GM12874 (cell line): ENCODE results near the gene KIAA1217.

Experiments used
- TF ChIP-seq, protein P1 (sequence below): IDR thresholded peaks from 2 replicates; pipeline ENCODE4 v1.5.1; 2011; ENCODE audit warnings: low read depth, mild to moderate bottlenecking, control low read depth, low read length, moderate library complexity; ENCODE audit not compliant: insufficient read depth

Gene KIAA1217

DNA sequence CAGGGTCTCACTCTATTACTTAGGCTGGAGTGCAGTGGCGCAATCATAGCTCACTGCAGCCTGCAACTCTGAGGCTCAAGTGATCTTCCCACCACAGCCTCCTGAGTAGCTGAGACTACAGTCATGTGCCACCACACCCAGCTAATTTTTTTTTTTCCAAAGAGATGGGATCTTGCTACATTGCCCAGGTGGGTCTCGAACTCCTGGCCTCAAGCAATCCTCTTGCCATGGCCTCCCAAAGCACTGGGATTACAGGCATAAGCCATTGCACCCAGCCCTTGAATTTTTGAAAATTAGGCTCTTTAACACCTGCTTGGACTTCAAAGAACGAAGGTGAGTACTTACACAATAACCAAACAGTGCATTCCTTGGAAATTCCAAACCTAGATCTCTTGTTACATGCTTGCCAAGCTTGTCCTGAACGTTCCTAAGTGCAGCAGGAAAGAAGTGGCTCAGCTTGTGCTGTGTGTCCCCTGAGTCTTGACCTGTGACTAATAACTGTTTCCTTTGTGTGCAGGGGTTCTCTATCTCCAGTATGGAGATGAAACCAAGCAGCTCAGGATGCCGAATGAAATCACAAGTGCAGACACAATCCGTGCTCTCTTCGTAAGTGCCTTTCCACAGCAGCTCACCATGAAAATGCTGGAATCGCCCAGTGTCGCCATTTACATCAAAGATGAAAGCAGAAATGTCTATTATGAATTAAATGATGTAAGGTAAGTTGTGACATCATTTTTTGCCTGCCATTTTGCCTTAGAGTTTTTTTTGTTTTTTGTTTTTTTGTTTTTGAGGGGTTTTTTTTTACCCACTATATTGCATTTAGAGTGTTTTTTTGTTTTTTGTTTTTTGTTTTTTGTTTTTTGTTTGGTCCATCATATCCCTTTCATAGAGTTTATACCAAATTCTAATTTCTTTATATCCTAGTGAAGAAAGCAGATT is 223.8 kb downstream of the KIAA1217 start:
- TF ChIP-seq, protein P1, sequence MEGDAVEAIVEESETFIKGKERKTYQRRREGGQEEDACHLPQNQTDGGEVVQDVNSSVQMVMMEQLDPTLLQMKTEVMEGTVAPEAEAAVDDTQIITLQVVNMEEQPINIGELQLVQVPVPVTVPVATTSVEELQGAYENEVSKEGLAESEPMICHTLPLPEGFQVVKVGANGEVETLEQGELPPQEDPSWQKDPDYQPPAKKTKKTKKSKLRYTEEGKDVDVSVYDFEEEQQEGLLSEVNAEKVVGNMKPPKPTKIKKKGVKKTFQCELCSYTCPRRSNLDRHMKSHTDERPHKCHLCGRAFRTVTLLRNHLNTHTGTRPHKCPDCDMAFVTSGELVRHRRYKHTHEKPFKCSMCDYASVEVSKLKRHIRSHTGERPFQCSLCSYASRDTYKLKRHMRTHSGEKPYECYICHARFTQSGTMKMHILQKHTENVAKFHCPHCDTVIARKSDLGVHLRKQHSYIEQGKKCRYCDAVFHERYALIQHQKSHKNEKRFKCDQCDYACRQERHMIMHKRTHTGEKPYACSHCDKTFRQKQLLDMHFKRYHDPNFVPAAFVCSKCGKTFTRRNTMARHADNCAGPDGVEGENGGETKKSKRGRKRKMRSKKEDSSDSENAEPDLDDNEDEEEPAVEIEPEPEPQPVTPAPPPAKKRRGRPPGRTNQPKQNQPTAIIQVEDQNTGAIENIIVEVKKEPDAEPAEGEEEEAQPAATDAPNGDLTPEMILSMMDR: no peak

DNA sequence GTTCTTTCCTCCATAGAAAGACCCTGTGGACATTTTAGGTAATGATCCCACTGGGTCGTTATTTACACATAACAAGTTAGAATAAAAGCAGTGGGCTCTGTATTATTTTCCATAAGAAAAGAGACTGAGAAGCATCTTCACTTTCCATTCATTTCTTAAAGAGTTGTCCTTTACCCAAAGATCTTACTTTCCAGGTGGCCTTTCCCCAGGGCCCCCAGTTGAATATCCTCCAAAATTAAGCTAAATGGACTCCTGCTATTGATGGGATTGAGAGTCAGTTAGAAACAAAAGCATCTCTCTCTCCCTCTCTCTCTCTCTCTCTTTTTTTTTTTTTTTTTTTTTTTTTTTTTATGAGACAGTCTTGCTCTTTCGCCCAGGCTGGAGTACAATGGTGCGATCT is 224.8 kb downstream of the KIAA1217 start:
- TF ChIP-seq, protein P1: no peak

DNA sequence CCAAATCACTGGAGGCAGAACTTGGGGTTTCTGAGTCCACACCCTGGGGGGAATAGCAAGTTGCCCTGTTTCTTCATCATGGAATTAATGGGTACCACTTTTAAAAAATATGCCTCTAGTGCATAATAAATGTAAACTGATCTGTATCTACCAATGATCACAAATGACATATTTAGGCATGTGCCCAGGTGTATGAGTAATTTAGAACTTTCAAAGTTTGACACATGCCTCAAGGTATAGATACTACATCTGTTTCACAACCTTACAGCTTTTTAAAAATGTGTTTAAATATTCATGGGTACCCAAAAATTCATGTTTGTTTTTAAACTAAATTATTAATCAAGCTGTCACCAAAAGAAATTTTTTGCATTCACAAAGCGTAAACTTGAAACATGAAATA is 226.0 kb downstream of the KIAA1217 start:
- TF ChIP-seq, protein P1: no peak

DNA sequence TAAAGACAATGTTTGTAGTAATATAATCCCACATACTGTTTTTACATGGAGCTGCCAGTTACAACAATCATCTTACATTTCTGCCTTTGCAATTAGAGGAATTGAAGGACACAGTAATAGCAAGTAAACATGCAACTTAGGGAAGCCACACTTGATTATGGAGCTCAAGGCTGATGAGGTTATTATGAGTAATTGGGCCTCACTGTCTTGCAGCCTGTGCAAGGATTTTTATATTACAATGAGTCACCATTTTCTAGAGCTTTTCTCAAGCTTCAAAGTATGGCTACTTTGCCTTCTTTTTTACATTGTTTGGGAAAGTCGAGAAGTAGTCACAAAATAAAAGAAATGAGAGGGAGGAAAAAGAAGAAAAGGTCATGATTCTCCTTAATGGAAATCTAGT is 226.4 kb downstream of the KIAA1217 start:
- TF ChIP-seq, protein P1: no peak

DNA sequence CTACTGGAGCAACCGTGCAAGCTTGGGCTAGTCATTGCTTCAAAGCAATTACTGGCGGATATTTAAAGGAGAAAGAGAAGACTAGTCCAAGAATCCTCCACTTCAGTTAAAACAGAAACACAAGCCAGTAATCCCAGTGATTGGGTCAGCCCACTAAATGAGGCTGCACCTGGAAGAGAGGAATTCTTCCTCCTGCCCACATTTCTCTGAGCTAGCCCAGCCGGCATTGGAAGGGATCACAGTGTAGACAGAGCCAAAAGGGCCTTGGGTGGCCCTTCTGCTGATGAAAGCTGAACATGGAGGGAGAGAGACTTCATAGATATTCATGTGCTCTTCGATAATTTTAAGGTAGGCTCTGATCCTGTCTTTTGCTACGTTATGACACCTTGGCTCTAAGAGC is 228.4 kb downstream of the KIAA1217 start:
- TF ChIP-seq, protein P1: no peak

DNA sequence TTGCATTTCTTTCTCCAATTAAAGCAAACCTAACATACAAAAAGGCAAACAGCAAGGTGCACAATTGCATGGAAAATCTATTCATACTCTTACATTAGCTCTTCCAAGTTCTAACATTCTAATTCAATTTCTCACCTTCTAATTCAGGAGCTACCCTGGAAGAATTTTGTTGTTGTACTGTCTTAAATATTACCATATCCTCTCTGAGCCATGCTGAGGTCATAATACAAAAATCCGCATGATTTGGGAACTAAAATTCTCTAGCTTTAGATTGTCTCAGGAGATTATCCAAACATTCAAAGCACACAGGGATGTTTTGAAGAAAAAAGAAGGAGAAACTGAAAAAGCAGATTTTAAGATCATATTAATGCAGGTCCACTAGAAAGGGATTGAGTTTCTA is 229.9 kb downstream of the KIAA1217 start:
- TF ChIP-seq, protein P1: no peak

DNA sequence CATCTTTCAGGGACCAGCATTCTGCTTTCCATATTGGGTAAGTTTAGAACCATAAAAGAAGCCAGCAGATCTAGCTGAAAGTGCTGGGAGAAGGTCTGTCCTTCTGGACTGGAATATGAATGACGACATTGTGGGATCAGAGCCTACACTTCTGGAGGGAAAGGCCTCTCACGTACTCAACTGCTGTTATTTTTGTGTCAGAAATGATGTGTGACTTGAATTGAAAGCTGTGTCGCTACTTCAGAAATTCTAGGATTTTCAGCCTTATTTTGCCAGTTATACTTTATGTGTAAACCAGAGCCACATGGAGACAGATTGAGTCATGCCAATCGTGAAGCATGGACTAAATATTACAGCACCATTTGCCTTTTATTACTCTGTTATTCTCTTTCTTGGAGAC is 231.0 kb downstream of the KIAA1217 start:
- TF ChIP-seq, protein P1: no peak
